Adrenal gland (tissue), 12 donors: ENCODE results near the gene LDB3. TPM values are rescaled to one million over a fixed set of nuclear protein-coding genes. Genes with fewer than 3 reads are reported as not detected.

Experiments
- DNase-seq, 7 donors: peaks; one replicate each; pipeline ENCODE4 v3.0.0-alpha.2; 2019 to 2020
- H3K27ac ChIP-seq, 5 donors: fragments of 200-600 bp; sonication (generic) in 4 of 5; 1 replicate in 3 of 5; 2 replicates in 2 of 5; pipeline versions ENCODE4 v1.5.1 to v1.8.0; 2016 to 2020; ENCODE audit warnings: mild to moderate bottlenecking in 1 of 5
- H3K27me3 ChIP-seq: fragments of 200-600 bp; 2 replicates; pipeline ENCODE4 v1.8.0; 2021
- H3K36me3 ChIP-seq, 2 donors: fragments of 200-600 bp; replicated peaks in 1 of 2; 1 replicate in 1 of 2; 2 replicates in 1 of 2; pipeline versions ENCODE4 v1.5.1 to v1.8.0; 2018 to 2022
- H3K4me1 ChIP-seq, 2 donors: fragments of 200-600 bp; replicated peaks in 1 of 2; 1 replicate in 1 of 2; 2 replicates in 1 of 2; pipeline versions ENCODE4 v1.5.1 to v1.8.0; 2018 to 2021
- H3K4me3 ChIP-seq, 4 donors: fragments of 200-600 bp; sonication (generic) in 3 of 4; one replicate each; pipeline ENCODE4 v1.5.1; 2016 to 2018
- H3K9me3 ChIP-seq, 3 donors: fragments of 200-600 bp; sonication (generic) in 1 of 3; replicated peaks in 1 of 3; 1 replicate in 2 of 3; 2 replicates in 1 of 3; pipeline versions ENCODE4 v1.5.1 to v1.8.0; 2016 to 2021
- CTCF ChIP-seq, 6 experiments: fragments of 450-650 bp in 4 of 6; fragments of 200-600 bp in 2 of 6; sonication (generic) in 1 of 6; IDR thresholded peaks; 1 replicate in 5 of 6; 2 replicates in 1 of 6; pipeline versions ENCODE4 v1.5.1 to v1.8.0; 2016 to 2021; ENCODE audit warnings: antibody characterized with exemption in 6 of 6, mild to moderate bottlenecking in 2 of 6, moderate library complexity in 1 of 6
- POLR2A ChIP-seq, 2 donors: fragments of 450-650 bp; IDR thresholded peaks; one replicate each; pipeline ENCODE4 v1.6.1; 2017; ENCODE audit warnings: antibody characterized with exemption in 2 of 2, mild to moderate bottlenecking in 2 of 2, moderate library complexity in 1 of 2
- WGBS, 4 donors: extraction: QIAGEN DNeasy Blood & Tissue Kit in 2 of 4; methylation state at CpG; one replicate each; pipeline versions ENCODE4 v1.1.5 to v1.1.7; 2013 to 2017; 5-methylcytosine and 5-hydroxymethylcytosine counted together
- intact Hi-C, 2 donors: fragments of 100-400 bp; cut with DNase I; formaldehyde crosslinking; loops; one replicate each; pipeline versions ENCODE4 v1.14.1 to v1.15.0; 2022 to 2023
- polyA plus RNA-seq, 3 donors: library from polyadenylated mRNA; stranded (reverse); fragments of 200-250 nt in 2 of 3; fragments of 350-450 nt in 1 of 3; fragmentation: Illumina TruSeq in 1 of 3; extraction: RNeasy Lipid Tissue Mini Kit (QIAGEN cat#74804) in 1 of 3; gene quantifications; one replicate each; pipeline ENCODE4 v1.2.3, GENCODE V29; 2013 to 2014
- total RNA-seq, 9 donors: library from RNA; depleted of rRNA in 4 of 9; stranded (reverse); fragments of >200 nt in 4 of 9; fragments of 120-200 nt in 1 of 9; fragmentation: NEBNext Ultra II Directional in 1 of 9; extraction: Animal tissue kit (Norgen Biotek cat#: 25700) in 1 of 9; gene quantifications; one replicate each; pipeline versions ENCODE4 v1.1.0 to v1.2.4, GENCODE V29; 2013 to 2023
- donor health status: healthy with polysubstance abuse.
- donor health status: Bipolar disorder and iron deficiency.
- donor health status: DM: yes; HTN: yes; CAD: no.
- donor health status: DM: no; HTN: no; CAD: no.
- donor health status: DM: no; HTN: no; CAD: no.
- donor health status: DM: yes; HTN: yes; CAD: no.

Gene LDB3
- total and polyA plus RNA-seq, 12 donors: 0.14 to 2.7 (median 0.36) TPM

- WGBS, 4 donors: 5 to 20% (median 7%) methylated on average over 9 to 46 of the region's 46 CpGs
- intact Hi-C loops: no loop called here
- Histone ChIP-seq H3K36me3 (no peaks in the 10 kb centered on the region), H3K4me3 (peak overlapping the region in 2 of 4 donors; percentile 63 to 76), H3K4me1 (peaks cover 6 to 11% of the 10 kb centered on the region in 2 donors), H3K27me3 (no peaks in the 10 kb centered on the region), H3K9me3 (no peaks in the 10 kb centered on the region), H3K27ac (peak overlapping the region in 4 of 5 donors; percentile 69 to 93 (median 90))
- peak; percentile 85 to 90 (median 87) for DNase-seq
- TF ChIP-seq CTCF (IDR thresholded peaks at IDR 0.05) (peak; percentile 53 to 95 (median 84)), POLR2A (IDR thresholded peaks at IDR 0.05) (peak; percentile 32 to 65)
These were observed 42.7 kb downstream of the LDB3 start for GRCh38 chr10:86710987-86711512.

- H3K4me3 ChIP-seq: peak overlapping the region in 2 of 4 donors; percentile 63 to 76
- no peaks in the 10 kb centered on the region for H3K36me3 ChIP-seq
- H3K27ac ChIP-seq: peak overlapping the region in 4 of 5 donors; percentile 69 to 93 (median 90)
- no peaks in the 10 kb centered on the region for H3K27me3 ChIP-seq
- intact Hi-C loops: no loop called here
- no peak for TF ChIP-seq CTCF (IDR thresholded peaks at IDR 0.05)
- TF ChIP-seq POLR2A (IDR thresholded peaks at IDR 0.05): no peak
- 0 to 2% (median 1%) methylated on average over 15 to 82 of the region's 82 CpGs for WGBS, 4 donors
- H3K4me1 ChIP-seq: peaks cover 6 to 11% of the 10 kb centered on the region in 2 donors
- H3K9me3 ChIP-seq: no peaks in the 10 kb centered on the region
- DNase-seq: peak; percentile 28 to 67 (median 48)
These were observed 43.4 kb downstream of the LDB3 start for GRCh38 chr10:86711513-86712316.

- H3K4me1 ChIP-seq: peaks cover 6 to 11% of the 10 kb centered on the region in 2 donors
- no peaks in the 10 kb centered on the region for H3K9me3 ChIP-seq
- H3K36me3 ChIP-seq: no peaks in the 10 kb centered on the region
- TF ChIP-seq POLR2A (IDR thresholded peaks at IDR 0.05) (no peak), CTCF (IDR thresholded peaks at IDR 0.05) (no peak)
- H3K27me3 ChIP-seq: no peaks in the 10 kb centered on the region
- no peak for DNase-seq
- peak overlapping the region in 4 of 5 donors; percentile 32 to 93 (median 90) for H3K27ac ChIP-seq
- intact Hi-C loops: no loop called here
- 50 to 59% (median 59%) methylated on average over 6 to 9 of the region's 9 CpGs for WGBS, 4 donors
- H3K4me3 ChIP-seq: peak overlapping the region in 2 of 4 donors; percentile 63 to 76
These were observed 44.0 kb downstream of the LDB3 start for GRCh38 chr10:86712317-86712707.

GRCh38 chr10:86715156-86715795 lies 47.0 kb downstream of the LDB3 start:
- no peak for TF ChIP-seq POLR2A (IDR thresholded peaks at IDR 0.05)
- TF ChIP-seq CTCF (IDR thresholded peaks at IDR 0.05): no peak
- no peak for DNase-seq
- H3K9me3 ChIP-seq: no peaks in the 10 kb centered on the region
- WGBS, 4 donors: 74 to 81% (median 75%) methylated on average over 5 to 6 of the region's 6 CpGs
- intact Hi-C loops: no loop called here
- peaks cover 6 to 11% of the 10 kb centered on the region in 2 donors for H3K4me1 ChIP-seq
- H3K4me3 ChIP-seq: no peak overlapping the region
- no peak overlapping the region for H3K27ac ChIP-seq
- H3K36me3 ChIP-seq: no peaks in the 10 kb centered on the region
- no peaks in the 10 kb centered on the region for H3K27me3 ChIP-seq
